ENCODE data around the gene GRK6.

The GRK6 gene

GRCh38 chr5:177458912-177459350 is 32.5 kb downstream of the GRK6 start:
- no peaks in the 10 kb centered on the region for H3K27me3 ChIP-seq (replicated peaks)
- no peak for TF ChIP-seq CTCF (IDR thresholded peaks at IDR 0.05; ENCODE audit: low read depth, low read length, missing control alignments)
- H3K4me3 ChIP-seq (ENCODE audit: low read depth, low read length) = no peak overlapping the region
- DNase-seq = peak; percentile 23
- H3K36me3 ChIP-seq (replicated peaks) = peaks cover 60% of the 10 kb centered on the region
- H3K27ac ChIP-seq = no peak overlapping the region
- in situ Hi-C loops (cut with HindIII; ENCODE audit: low pct_ligation_motif_present, low sequenced_read_pairs) = no loop called here

- TF ChIP-seq CTCF (IDR thresholded peaks at IDR 0.05; ENCODE audit: low read depth, low read length, missing control alignments) = no peak
- in situ Hi-C loops (cut with HindIII; ENCODE audit: low pct_ligation_motif_present, low sequenced_read_pairs) = no loop called here
Observed at GRCh38 chr5:177459357-177459756, 32.9 kb downstream of the GRK6 start.

GRCh38 chr5:177459819-177460628 is 33.5 kb downstream of the GRK6 start:
- in situ Hi-C loops (cut with HindIII; ENCODE audit: low pct_ligation_motif_present, low sequenced_read_pairs) = no loop called here
- peaks cover 68% of the 10 kb centered on the region for H3K36me3 ChIP-seq (replicated peaks)

More at GRCh38 chr5:177459357-177459756, 32.9 kb downstream of the GRK6 start:
- no peak for DNase-seq
- Histone ChIP-seq H3K27me3 (replicated peaks) (no peaks in the 10 kb centered on the region), H3K36me3 (replicated peaks) (peaks cover 63% of the 10 kb centered on the region), H3K4me3 (ENCODE audit: low read depth, low read length) (no peak overlapping the region), H3K27ac (no peak overlapping the region)

GRCh38 chr5:177462021-177462670 is 35.7 kb downstream of the GRK6 start:
- Histone ChIP-seq H3K36me3 (replicated peaks) (peaks cover 84% of the 10 kb centered on the region), H3K4me3 (ENCODE audit: low read depth, low read length) (no peak overlapping the region), H3K27me3 (replicated peaks) (no peaks in the 10 kb centered on the region), H3K27ac (no peak overlapping the region)
- TF ChIP-seq CTCF (IDR thresholded peaks at IDR 0.05; ENCODE audit: low read depth, low read length, missing control alignments) = no peak
- in situ Hi-C loops (cut with HindIII; ENCODE audit: low pct_ligation_motif_present, low sequenced_read_pairs) = no loop called here
- peak; percentile 17 for DNase-seq

More at GRCh38 chr5:177459819-177460628, 33.5 kb downstream of the GRK6 start:
- no peak overlapping the region for H3K4me3 ChIP-seq (ENCODE audit: low read depth, low read length)
- no peaks in the 10 kb centered on the region for H3K27me3 ChIP-seq (replicated peaks)
- TF ChIP-seq CTCF (IDR thresholded peaks at IDR 0.05; ENCODE audit: low read depth, low read length, missing control alignments) = no peak
- no peak overlapping the region for H3K27ac ChIP-seq
- DNase-seq = no peak

- Histone ChIP-seq H3K36me3 (replicated peaks) (peaks cover 77% of the 10 kb centered on the region), H3K27me3 (replicated peaks) (no peaks in the 10 kb centered on the region), H3K4me3 (ENCODE audit: low read depth, low read length) (no peak overlapping the region), H3K27ac (no peak overlapping the region)
- no peak for DNase-seq
- in situ Hi-C loops (cut with HindIII; ENCODE audit: low pct_ligation_motif_present, low sequenced_read_pairs) = no loop called here
- TF ChIP-seq CTCF (IDR thresholded peaks at IDR 0.05; ENCODE audit: low read depth, low read length, missing control alignments) = no peak
Observed at GRCh38 chr5:177465044-177465443, 38.6 kb downstream of the GRK6 start.

Data from brain microvascular endothelial cell (primary cell).